GM23248 (cell line): ENCODE results near the gene CLDN4. TPM values are rescaled to one million over a fixed set of nuclear protein-coding genes. Genes with fewer than 3 reads are reported as not detected.

Experiments used
- DNase-seq: peaks from one replicate; pipeline ENCODE4 v3.0.0-alpha.2; 2015
- H2AFZ ChIP-seq: fragments of 200-600 bp; sonication (generic); 2 replicates; pipeline ENCODE4 v1.6.1; 2016; ENCODE audit warnings: antibody characterized with exemption
- H3F3A ChIP-seq: fragments of 200-600 bp; sonication (generic); 2 replicates; pipeline ENCODE4 v1.6.1; 2016; ENCODE audit warnings: mild to moderate bottlenecking, antibody characterized with exemption, mixed run types; ENCODE audit not compliant: insufficient read depth
- H3K27ac ChIP-seq: fragments of 200-600 bp; sonication (generic); 2 replicates; pipeline ENCODE4 v1.5.1; 2016; ENCODE audit warnings: mild to moderate bottlenecking
- H3K27me3 ChIP-seq: fragments of 200-600 bp; sonication (generic); replicated peaks from 2 replicates; pipeline ENCODE4 v1.6.1; 2016; ENCODE audit warnings: mild to moderate bottlenecking; ENCODE audit not compliant: insufficient read depth
- H3K36me3 ChIP-seq: fragments of 200-600 bp; sonication (generic); 2 replicates; pipeline ENCODE4 v1.6.1; 2016; ENCODE audit warnings: low read depth, mild to moderate bottlenecking
- H3K4me1 ChIP-seq: fragments of 200-600 bp; sonication (generic); 2 replicates; pipeline ENCODE4 v1.6.1; 2016; ENCODE audit warnings: mild to moderate bottlenecking; ENCODE audit not compliant: insufficient read depth
- H3K4me2 ChIP-seq: fragments of 200-600 bp; sonication (generic); one replicate; pipeline ENCODE4 v1.6.1; 2016; ENCODE audit warnings: mild to moderate bottlenecking; ENCODE audit not compliant: unreplicated experiment
- H3K4me3 ChIP-seq: fragments of 200-600 bp; sonication (generic); 2 replicates; pipeline ENCODE4 v1.5.1; 2016; ENCODE audit warnings: mild to moderate bottlenecking
- H3K79me2 ChIP-seq: fragments of 200-600 bp; sonication (generic); 2 replicates; pipeline ENCODE4 v1.6.1; 2016; ENCODE audit warnings: mild to moderate bottlenecking; ENCODE audit not compliant: insufficient read depth
- H3K9ac ChIP-seq: fragments of 200-600 bp; sonication (generic); 2 replicates; pipeline ENCODE4 v1.6.1; 2016; ENCODE audit warnings: mild to moderate bottlenecking
- H3K9me2 ChIP-seq: fragments of 200-600 bp; sonication (generic); 2 replicates; pipeline ENCODE4 v1.6.1; 2016; ENCODE audit warnings: mixed run types, mild to moderate bottlenecking, moderate library complexity; ENCODE audit not compliant: insufficient read depth
- H3K9me3 ChIP-seq: fragments of 200-600 bp; sonication (generic); one replicate; pipeline ENCODE4 v1.6.1; 2017; ENCODE audit warnings: low read depth
- H4K20me1 ChIP-seq: fragments of 200-600 bp; sonication (generic); 2 replicates; pipeline ENCODE4 v1.6.0; 2016; ENCODE audit not compliant: insufficient read depth
- EZH2 ChIP-seq: fragments of 200-600 bp; sonication (generic); IDR thresholded peaks from 2 replicates; pipeline ENCODE4 v1.6.1; 2018; ENCODE audit warnings: antibody characterized with exemption, mild to moderate bottlenecking; ENCODE audit not compliant: insufficient read depth, poor library complexity, severe bottlenecking
- EZH2phosphoT487 ChIP-seq: fragments of 200-600 bp; sonication (generic); IDR thresholded peaks from 2 replicates; pipeline ENCODE4 v1.6.1; 2018; ENCODE audit warnings: antibody characterized with exemption, moderate library complexity, mild to moderate bottlenecking, low read depth; ENCODE audit not compliant: insufficient read depth
- WGBS, 2 experiments: methylation state at CpG; one replicate each; pipeline ENCODE4 v1.1.6; 2015 to 2017; ENCODE audit warnings: low lambda C conversion rate in 2 of 2, low coverage in 1 of 2; ENCODE audit errors: missing lambda C conversion rate in 2 of 2; 5-methylcytosine and 5-hydroxymethylcytosine counted together
- in situ Hi-C: fragments of 300-500 bp; cut with MboI; formaldehyde crosslinking; loops from 2 replicates; pipeline ENCODE4 v1.15.0; 2020
- polyA plus RNA-seq: library from polyadenylated mRNA; unstranded; fragments of >200 nt; fragmentation: Nextera tagmentation; extraction: Ambion mirVana; gene quantifications from 2 replicates; pipeline ENCODE4 v1.2.1, GENCODE V29; 2016
- total RNA-seq: library from RNA; depleted of rRNA; stranded (reverse); fragments of >200 nt; shearing (Covaris generic); gene quantifications from 2 replicates; pipeline ENCODE4 v1.2.3, GENCODE V29; 2014

Gene CLDN4
- total and polyA plus RNA-seq, 2 experiments from 2014 or later: 0.10 TPM; not detected in 1

GRCh38 chr7:73823257-73823656 lies 7.5 kb upstream of the CLDN4 start:
- H3K36me3 ChIP-seq: no peaks in the 10 kb centered on the region
- H3K27me3 ChIP-seq: no peaks in the 10 kb centered on the region
- peak overlapping the region; percentile 37 for H2AFZ ChIP-seq
- peak overlapping the region; percentile 56 for H3K4me2 ChIP-seq
- in situ Hi-C loops: no loop called here
- H3K79me2 ChIP-seq: no peaks in the 10 kb centered on the region
- WGBS, 2 experiments: 82 to 83% methylated on average over 5 of the region's 5 CpGs
- peak overlapping the region; percentile 77 for H3K27ac ChIP-seq
- TF ChIP-seq EZH2phosphoT487: no peak
- no peak for TF ChIP-seq EZH2
- no peaks in the 10 kb centered on the region for H4K20me1 ChIP-seq
- H3K9ac ChIP-seq: peak overlapping the region; percentile 68
- H3F3A ChIP-seq: 0 out of 2 replicates have a peak, but pooled peaks cover 8% of the 10 kb centered on the region
- peaks cover 10% of the 10 kb centered on the region for H3K4me1 ChIP-seq
- H3K4me3 ChIP-seq: peak overlapping the region; percentile 20; the same call in 1 of the 2 replicates
- H3K9me2 ChIP-seq: no peaks in the 10 kb centered on the region
- no peak for DNase-seq
- no peaks in the 10 kb centered on the region for H3K9me3 ChIP-seq

DNA sequence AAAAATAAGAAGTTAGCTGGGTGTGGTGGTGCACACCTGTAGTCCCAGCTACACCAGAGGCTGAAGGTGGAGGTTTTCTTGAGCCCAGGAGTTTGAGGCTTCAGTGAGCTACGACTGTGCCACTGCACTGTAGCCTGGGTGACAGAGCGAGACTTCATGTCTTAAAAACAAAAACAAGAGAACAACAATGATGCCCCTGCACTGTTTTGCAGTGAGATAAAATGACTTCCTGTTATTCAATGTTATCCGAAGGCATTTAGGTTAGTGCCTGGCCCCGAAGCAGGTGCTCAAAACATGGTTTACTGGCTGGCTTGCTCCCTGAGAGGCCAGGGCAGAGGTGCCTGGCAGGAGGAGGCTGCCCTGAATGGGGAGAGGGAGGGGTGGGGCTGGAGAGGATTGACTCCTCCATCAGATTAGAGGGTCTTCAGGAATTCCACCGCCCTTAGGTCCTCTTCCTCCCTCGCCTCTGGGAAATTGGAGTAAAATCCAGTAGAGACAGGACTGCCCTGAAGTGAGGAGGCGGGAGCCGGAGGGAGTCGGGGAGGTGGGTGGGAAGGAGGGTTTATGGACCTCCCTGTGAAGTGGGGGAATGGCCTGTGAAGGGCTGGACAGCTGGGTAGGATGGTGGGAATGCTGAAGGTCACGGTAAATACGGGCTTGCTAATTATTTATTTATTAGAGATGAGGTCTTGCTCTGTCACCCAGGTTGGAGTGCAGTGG lies 6.8 kb upstream of the CLDN4 start:
- Histone ChIP-seq H3K9me3 (no peaks in the 10 kb centered on the region), H4K20me1 (no peaks in the 10 kb centered on the region), H3K79me2 (no peaks in the 10 kb centered on the region), H2AFZ (no peak overlapping the region), H3K27me3 (no peaks in the 10 kb centered on the region), H3K36me3 (no peaks in the 10 kb centered on the region), H3F3A (0 out of 2 replicates have a peak, but pooled peaks cover 8% of the 10 kb centered on the region), H3K27ac (no peak overlapping the region), H3K9me2 (no peaks in the 10 kb centered on the region), H3K9ac (no peak overlapping the region), H3K4me1 (peaks cover 10% of the 10 kb centered on the region), H3K4me2 (no peak overlapping the region), H3K4me3 (no peak overlapping the region)
- in situ Hi-C loops: no loop called here
- TF ChIP-seq EZH2: no peak
- TF ChIP-seq EZH2phosphoT487: no peak
- no peak for DNase-seq
- WGBS, 2 experiments: 96 to 100% methylated on average over 8 to 11 of the region's 11 CpGs

GRCh38 chr7:73824986-73825385 lies 5.8 kb upstream of the CLDN4 start:
- H4K20me1 ChIP-seq: no peaks in the 10 kb centered on the region
- H3K27me3 ChIP-seq: no peaks in the 10 kb centered on the region
- 90 to 92% methylated on average over 9 of the region's 9 CpGs for WGBS, 2 experiments
- H3K36me3 ChIP-seq: no peaks in the 10 kb centered on the region
- TF ChIP-seq EZH2phosphoT487: no peak
- TF ChIP-seq EZH2: no peak
- H3K4me2 ChIP-seq: no peak overlapping the region
- no peak overlapping the region for H2AFZ ChIP-seq
- no peak overlapping the region for H3K4me3 ChIP-seq
- H3K9ac ChIP-seq: no peak overlapping the region
- in situ Hi-C loops: no loop called here
- no peaks in the 10 kb centered on the region for H3K9me3 ChIP-seq
- H3K27ac ChIP-seq: no peak overlapping the region
- no peak for DNase-seq
- peaks cover 10% of the 10 kb centered on the region for H3K4me1 ChIP-seq
- H3K79me2 ChIP-seq: no peaks in the 10 kb centered on the region
- no peaks in the 10 kb centered on the region for H3K9me2 ChIP-seq
- H3F3A ChIP-seq: 0 out of 2 replicates have a peak, but pooled peaks cover 8% of the 10 kb centered on the region

DNA sequence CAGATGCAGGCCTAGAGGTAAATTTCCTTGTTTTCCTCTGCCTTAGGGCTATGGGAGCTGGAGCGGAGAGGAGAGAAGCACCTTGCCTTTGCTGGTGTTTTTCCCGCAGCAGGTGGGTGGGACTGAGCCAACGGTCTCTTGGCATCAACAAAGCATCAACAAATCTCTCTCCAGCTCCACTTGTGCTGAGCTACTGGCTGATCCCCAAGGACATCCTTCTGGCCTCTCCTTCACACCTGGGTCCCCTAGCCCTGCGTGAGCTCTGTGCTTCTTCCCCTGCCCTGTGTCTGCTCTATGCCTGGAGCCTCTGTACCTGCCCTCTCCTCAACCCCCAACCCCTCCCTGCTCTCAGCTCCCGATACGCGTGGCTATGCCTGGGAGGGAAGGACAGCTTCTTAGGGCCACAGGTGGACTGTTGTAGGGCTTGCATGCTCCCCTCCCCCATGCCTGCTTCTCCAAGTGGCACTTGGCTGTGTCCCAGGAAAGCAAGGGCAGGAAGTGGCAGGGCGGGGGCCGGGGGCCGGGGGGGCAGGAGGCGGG lies 3.2 kb upstream of the CLDN4 start:
- TF ChIP-seq EZH2phosphoT487 (no peak), EZH2 (no peak)
- Histone ChIP-seq H3K9me3 (no peaks in the 10 kb centered on the region), H3K9ac (no peak overlapping the region), H3K27ac (no peak overlapping the region), H3K4me1 (peaks cover 7% of the 10 kb centered on the region), H4K20me1 (no peaks in the 10 kb centered on the region), H3K36me3 (no peaks in the 10 kb centered on the region), H3K4me3 (no peak overlapping the region), H3F3A (0 out of 2 replicates have a peak, but pooled peaks cover 8% of the 10 kb centered on the region), H3K4me2 (no peak overlapping the region), H3K79me2 (no peaks in the 10 kb centered on the region), H2AFZ (no peak overlapping the region), H3K27me3 (no peaks in the 10 kb centered on the region), H3K9me2 (no peaks in the 10 kb centered on the region)
- no peak for DNase-seq
- in situ Hi-C loops: no loop called here
- WGBS, 2 experiments: 42 to 63% methylated on average over 7 to 11 of the region's 11 CpGs
